DOHH2 (cell line): ENCODE data around the gene BAIAP2.
"Not testable (repeated sequence)": the region's sequence is repeated elsewhere in the genome, so short reads cannot be mapped to it uniquely, and the experiment has no call there.

ENCODE experiments used
- H3F3A ChIP-seq: fragments of 200-600 bp; sonication (generic), shearing (Covaris generic); 2 replicates; pipeline ENCODE4 v1.6.0; 2016; ENCODE audit warnings: antibody characterized with exemption, mild to moderate bottlenecking; ENCODE audit not compliant: control insufficient read depth, insufficient read depth
- H3K27ac ChIP-seq: fragments of 200-600 bp; sonication (generic); 2 replicates; pipeline ENCODE4 v1.5.1; 2014; ENCODE audit warnings: low read depth, mild to moderate bottlenecking, low read length, moderate library complexity
- H3K27me3 ChIP-seq: fragments of 200-600 bp; sonication (generic); 2 replicates; pipeline ENCODE4 v1.6.1; 2014; ENCODE audit warnings: mild to moderate bottlenecking, low read length, mixed read lengths; ENCODE audit not compliant: control insufficient read depth
- H3K36me3 ChIP-seq: fragments of 200-600 bp; sonication (generic); 2 replicates; pipeline ENCODE4 v1.6.1; 2014; ENCODE audit warnings: mild to moderate bottlenecking, low read length, moderate library complexity, mixed read lengths; ENCODE audit not compliant: control insufficient read depth
- H3K4me1 ChIP-seq: fragments of 200-600 bp; sonication (generic); 2 replicates; pipeline ENCODE4 v1.6.1; 2014; ENCODE audit warnings: mild to moderate bottlenecking, low read length, mixed read lengths; ENCODE audit not compliant: control insufficient read depth
- H3K4me2 ChIP-seq: fragments of 200-600 bp; sonication (generic); 2 replicates; pipeline ENCODE4 v1.6.0; 2014; ENCODE audit warnings: mild to moderate bottlenecking, low read length, moderate library complexity
- H3K4me3 ChIP-seq: fragments of 200-600 bp; sonication (generic); 2 replicates; pipeline ENCODE4 v1.5.1; 2014; ENCODE audit warnings: mild to moderate bottlenecking, low read length, mixed read lengths
- H3K79me2 ChIP-seq: fragments of 200-600 bp; sonication (generic); 2 replicates; pipeline ENCODE4 v1.6.1; 2014; ENCODE audit warnings: mild to moderate bottlenecking, low read length, mixed read lengths; ENCODE audit not compliant: control insufficient read depth
- H3K9me2 ChIP-seq: fragments of 200-600 bp; sonication (generic); replicated peaks from 2 replicates; pipeline ENCODE4 v1.6.1; 2014; ENCODE audit warnings: mild to moderate bottlenecking, low read length, mixed read lengths; ENCODE audit not compliant: control insufficient read depth
- H3K9me3 ChIP-seq: fragments of 200-600 bp; sonication (generic); 2 replicates; pipeline ENCODE4 v1.6.1; 2014; ENCODE audit warnings: antibody characterized with exemption, low read length, mixed read lengths; ENCODE audit not compliant: control insufficient read depth, insufficient read depth
- H4K20me1 ChIP-seq: fragments of 200-600 bp; sonication (generic); 2 replicates; pipeline ENCODE4 v1.6.0; 2014; ENCODE audit warnings: low read depth, mild to moderate bottlenecking, antibody characterized with exemption, low read length, moderate library complexity; ENCODE audit not compliant: control insufficient read depth, insufficient read depth
- EZH2phosphoT487 ChIP-seq: fragments of 200-600 bp; sonication (generic); IDR thresholded peaks from 2 replicates; pipeline ENCODE4 v1.6.1; 2017; ENCODE audit warnings: borderline replicate concordance, mild to moderate bottlenecking, antibody characterized with exemption, low read length, moderate library complexity, mixed read lengths
- TF ChIP-seq, protein P1 (sequence below): fragments of 200-600 bp; sonication (generic); IDR thresholded peaks from one replicate; pipeline ENCODE4 v1.5.1; 2014; ENCODE audit warnings: antibody characterized with exemption, mild to moderate bottlenecking, low read depth, low read length; ENCODE audit not compliant: poor library complexity, severe bottlenecking

Gene BAIAP2

DNA sequence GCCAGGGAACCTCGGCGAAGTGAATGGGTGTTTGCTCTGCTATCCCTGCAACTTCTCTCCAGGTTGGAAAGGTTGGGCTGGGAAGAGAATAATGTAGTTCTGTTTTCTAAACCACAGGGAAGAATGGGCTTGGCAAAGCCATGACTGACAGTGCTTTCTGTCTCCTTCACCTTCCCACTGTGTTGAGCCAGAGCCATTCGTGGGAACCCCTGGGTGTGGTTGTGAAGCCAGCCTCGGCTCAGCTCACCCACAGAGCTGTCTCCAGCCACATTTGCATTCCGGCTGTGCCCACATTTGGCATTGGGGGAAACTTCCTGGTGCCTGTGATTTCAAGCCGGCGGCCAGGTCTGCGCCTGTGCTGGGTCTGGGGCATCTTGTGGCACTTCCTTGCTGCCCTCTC lies 39.9 kb downstream of the BAIAP2 start:
- H3K9me3 ChIP-seq, result no peaks in the 10 kb centered on the region
- no peak overlapping the region for H3K4me3 ChIP-seq
- no peak overlapping the region for H3K4me2 ChIP-seq
- H3K9me2 ChIP-seq, result no peaks in the 10 kb centered on the region
- no peaks in the 10 kb centered on the region for H3K79me2 ChIP-seq
- H3K36me3 ChIP-seq, result no peaks in the 10 kb centered on the region
- no peaks in the 10 kb centered on the region for H3K4me1 ChIP-seq
- no peaks in the 10 kb centered on the region for H4K20me1 ChIP-seq
- H3F3A ChIP-seq, result no peaks in the 10 kb centered on the region
- H3K27me3 ChIP-seq, result no peaks in the 10 kb centered on the region
- TF ChIP-seq, protein P1, sequence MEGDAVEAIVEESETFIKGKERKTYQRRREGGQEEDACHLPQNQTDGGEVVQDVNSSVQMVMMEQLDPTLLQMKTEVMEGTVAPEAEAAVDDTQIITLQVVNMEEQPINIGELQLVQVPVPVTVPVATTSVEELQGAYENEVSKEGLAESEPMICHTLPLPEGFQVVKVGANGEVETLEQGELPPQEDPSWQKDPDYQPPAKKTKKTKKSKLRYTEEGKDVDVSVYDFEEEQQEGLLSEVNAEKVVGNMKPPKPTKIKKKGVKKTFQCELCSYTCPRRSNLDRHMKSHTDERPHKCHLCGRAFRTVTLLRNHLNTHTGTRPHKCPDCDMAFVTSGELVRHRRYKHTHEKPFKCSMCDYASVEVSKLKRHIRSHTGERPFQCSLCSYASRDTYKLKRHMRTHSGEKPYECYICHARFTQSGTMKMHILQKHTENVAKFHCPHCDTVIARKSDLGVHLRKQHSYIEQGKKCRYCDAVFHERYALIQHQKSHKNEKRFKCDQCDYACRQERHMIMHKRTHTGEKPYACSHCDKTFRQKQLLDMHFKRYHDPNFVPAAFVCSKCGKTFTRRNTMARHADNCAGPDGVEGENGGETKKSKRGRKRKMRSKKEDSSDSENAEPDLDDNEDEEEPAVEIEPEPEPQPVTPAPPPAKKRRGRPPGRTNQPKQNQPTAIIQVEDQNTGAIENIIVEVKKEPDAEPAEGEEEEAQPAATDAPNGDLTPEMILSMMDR, result no peak
- TF ChIP-seq EZH2phosphoT487, result no peak
- no peak overlapping the region for H3K27ac ChIP-seq

DNA sequence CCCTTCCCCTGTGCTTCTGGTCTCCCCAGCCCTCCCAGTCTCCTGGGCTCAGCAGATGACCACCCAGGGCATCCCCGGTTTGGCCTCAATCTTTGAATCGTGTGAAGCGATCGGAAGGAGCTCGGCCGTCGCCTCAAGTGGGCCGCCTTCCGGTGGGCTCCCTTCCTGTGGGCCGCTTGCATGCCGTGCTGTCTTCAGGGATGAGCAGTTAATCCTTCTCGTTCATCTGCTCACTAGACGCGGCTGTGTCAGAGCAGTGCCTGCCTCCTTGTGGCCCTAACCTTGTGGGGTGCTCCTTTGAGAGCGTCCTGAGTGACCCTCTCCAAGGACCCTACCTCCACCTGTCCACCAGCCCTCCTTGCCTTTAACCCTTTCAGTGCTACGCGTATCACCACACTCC lies 40.4 kb downstream of the BAIAP2 start:
- Histone ChIP-seq H3K9me3 (no peaks in the 10 kb centered on the region), H3K4me1 (no peaks in the 10 kb centered on the region), H3K4me3 (no peak overlapping the region), H3K79me2 (no peaks in the 10 kb centered on the region), H3K4me2 (no peak overlapping the region), H3K27ac (no peak overlapping the region), H3K36me3 (no peaks in the 10 kb centered on the region), H4K20me1 (no peaks in the 10 kb centered on the region), H3F3A (no peaks in the 10 kb centered on the region), H3K9me2 (no peaks in the 10 kb centered on the region), H3K27me3 (no peaks in the 10 kb centered on the region)
- TF ChIP-seq, protein P1, result no peak
- no peak for TF ChIP-seq EZH2phosphoT487

DNA sequence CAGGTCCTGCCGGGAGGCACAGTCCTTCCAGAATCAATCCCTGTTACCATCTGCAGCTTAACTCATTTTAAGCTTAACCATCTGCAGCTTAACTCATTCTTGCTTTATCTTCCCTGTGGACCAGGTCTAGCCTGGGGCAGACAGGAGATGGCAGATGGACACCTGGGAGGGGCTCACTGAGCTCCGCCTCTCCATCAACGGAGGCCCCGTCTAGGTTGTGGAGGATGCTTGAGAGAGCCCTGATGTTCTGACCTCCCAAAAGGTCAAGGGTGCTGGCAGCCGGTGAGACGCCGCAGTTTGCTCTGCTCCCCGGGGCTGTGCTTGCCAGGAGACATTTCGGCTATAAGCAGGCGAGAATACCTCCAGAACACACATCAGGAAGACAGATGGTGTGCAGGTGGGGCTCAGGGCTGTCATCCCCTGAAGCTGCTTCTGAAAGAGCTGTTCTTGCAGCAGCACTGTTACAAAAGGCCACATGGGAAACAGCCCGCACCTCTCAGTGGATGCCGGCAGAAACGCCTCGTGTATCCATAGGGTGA lies 41.3 kb downstream of the BAIAP2 start:
- H3K79me2 ChIP-seq, result no peaks in the 10 kb centered on the region
- H3K36me3 ChIP-seq, result no peaks in the 10 kb centered on the region
- H3K27ac ChIP-seq, result no peak overlapping the region
- H3K4me2 ChIP-seq, result no peak overlapping the region
- H3K4me1 ChIP-seq, result no peaks in the 10 kb centered on the region
- no peaks in the 10 kb centered on the region for H3K9me3 ChIP-seq
- no peaks in the 10 kb centered on the region for H4K20me1 ChIP-seq
- no peaks in the 10 kb centered on the region for H3F3A ChIP-seq
- TF ChIP-seq, protein P1, result no peak
- TF ChIP-seq EZH2phosphoT487, result no peak
- no peaks in the 10 kb centered on the region for H3K27me3 ChIP-seq
- H3K4me3 ChIP-seq, result no peak overlapping the region
- no peaks in the 10 kb centered on the region for H3K9me2 ChIP-seq

DNA sequence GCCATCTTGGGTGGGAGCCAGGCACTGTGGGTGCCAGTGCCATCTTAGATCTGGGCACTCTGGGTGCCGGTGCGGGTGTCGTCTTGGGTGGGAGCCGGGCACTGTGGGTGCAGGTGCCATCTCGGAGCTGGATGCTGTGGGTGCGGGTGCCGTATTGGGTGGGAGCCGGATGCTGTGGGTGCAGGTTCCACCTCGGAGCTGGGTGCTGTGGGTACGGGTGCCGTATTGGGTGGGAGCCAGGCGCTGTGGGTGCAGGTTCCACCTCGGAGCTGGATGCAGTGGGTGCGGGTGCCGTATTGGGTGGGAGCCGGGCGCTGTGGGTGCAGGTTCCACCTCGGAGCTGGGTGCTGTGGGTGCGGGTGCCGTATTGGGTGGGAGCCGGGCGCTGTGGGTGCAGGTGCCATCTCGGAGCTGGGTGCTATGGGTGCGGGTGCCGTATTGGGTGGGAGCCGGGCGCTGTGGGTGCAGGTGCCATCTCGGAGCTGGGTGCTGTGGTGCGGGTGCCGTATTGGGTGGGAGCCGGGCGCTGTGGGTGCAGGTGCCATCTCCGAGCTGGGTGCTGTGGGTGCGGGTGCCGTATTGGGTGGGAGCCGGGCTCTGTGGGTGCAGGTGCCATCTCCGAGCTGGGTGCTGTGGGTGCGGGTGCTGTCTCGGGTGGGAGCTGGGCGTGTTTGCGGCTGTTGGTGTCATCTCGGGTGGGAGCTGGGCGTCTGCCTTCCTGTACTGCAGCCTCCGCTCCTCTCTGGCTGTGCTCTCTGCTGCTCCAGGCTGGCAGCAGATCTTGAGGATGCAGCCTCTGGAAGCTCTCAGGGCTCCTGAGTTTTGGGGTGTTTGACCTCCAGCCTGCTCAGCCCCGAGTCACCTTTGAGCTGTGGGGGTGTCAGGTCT lies 43.3 kb downstream of the BAIAP2 start:
- H3K4me1 ChIP-seq, H3K4me3 ChIP-seq, H3K27ac ChIP-seq, H3K9me3 ChIP-seq, H3K36me3 ChIP-seq, H4K20me1 ChIP-seq, H3F3A ChIP-seq, H3K27me3 ChIP-seq, H3K4me2 ChIP-seq, H3K9me2 ChIP-seq, H3K79me2 ChIP-seq: not testable (repeated sequence)
